GM21390 (cell line): ENCODE measurements around the gene PXMP2.

ENCODE experiments used
- ATAC-seq: cut with Tn5 transposase; IDR thresholded peaks from one replicate; pipeline ENCODE4 v1.9.1; 2021; ENCODE audit not compliant: unreplicated experiment

PXMP2 gene

GRCh38 chr12:132660052-132660451, 27.3 kb upstream of the PXMP2 start:
- ATAC-seq = no peak

GRCh38 chr12:132660996-132661395, 26.4 kb upstream of the PXMP2 start:
- ATAC-seq = no peak

- no peak for ATAC-seq
These were observed 25.4 kb upstream of the PXMP2 start for GRCh38 chr12:132661972-132662371.

GRCh38 chr12:132662901-132663755, 24.3 kb upstream of the PXMP2 start:
- no peak for ATAC-seq

- ATAC-seq = no peak
These were observed 22.9 kb upstream of the PXMP2 start for GRCh38 chr12:132664206-132665148.

GRCh38 chr12:132665149-132665491, 22.3 kb upstream of the PXMP2 start:
- no peak for ATAC-seq

GRCh38 chr12:132665794-132666193, 21.6 kb upstream of the PXMP2 start:
- ATAC-seq = no peak

- no peak for ATAC-seq
These were observed 18.9 kb upstream of the PXMP2 start for GRCh38 chr12:132668191-132669088.

- ATAC-seq = no peak
These were observed 18.1 kb upstream of the PXMP2 start for GRCh38 chr12:132669166-132669879.

GRCh38 chr12:132672116-132672515, 15.3 kb upstream of the PXMP2 start:
- no peak for ATAC-seq

GRCh38 chr12:132672678-132673077, 14.7 kb upstream of the PXMP2 start:
- no peak for ATAC-seq

GRCh38 chr12:132673288-132674179, 13.9 kb upstream of the PXMP2 start:
- no peak for ATAC-seq

GRCh38 chr12:132674561-132674960, 12.8 kb upstream of the PXMP2 start:
- ATAC-seq = no peak

GRCh38 chr12:132675757-132676432, 11.5 kb upstream of the PXMP2 start:
- ATAC-seq = no peak

GRCh38 chr12:132677492-132677891, 9.9 kb upstream of the PXMP2 start:
- no peak for ATAC-seq

GRCh38 chr12:132685400-132685799, 2.0 kb upstream of the PXMP2 start:
- no peak for ATAC-seq

GRCh38 chr12:132686825-132687210, 569 bp upstream of the PXMP2 start:
- ATAC-seq = peak; percentile 44

- ATAC-seq = no peak
These were observed 1.8 kb downstream of the PXMP2 start for GRCh38 chr12:132689227-132689626.

- no peak for ATAC-seq
These were observed 2.7 kb downstream of the PXMP2 start for GRCh38 chr12:132690112-132690511.
